ENCODE data around the gene ATOH8.

DNA sequence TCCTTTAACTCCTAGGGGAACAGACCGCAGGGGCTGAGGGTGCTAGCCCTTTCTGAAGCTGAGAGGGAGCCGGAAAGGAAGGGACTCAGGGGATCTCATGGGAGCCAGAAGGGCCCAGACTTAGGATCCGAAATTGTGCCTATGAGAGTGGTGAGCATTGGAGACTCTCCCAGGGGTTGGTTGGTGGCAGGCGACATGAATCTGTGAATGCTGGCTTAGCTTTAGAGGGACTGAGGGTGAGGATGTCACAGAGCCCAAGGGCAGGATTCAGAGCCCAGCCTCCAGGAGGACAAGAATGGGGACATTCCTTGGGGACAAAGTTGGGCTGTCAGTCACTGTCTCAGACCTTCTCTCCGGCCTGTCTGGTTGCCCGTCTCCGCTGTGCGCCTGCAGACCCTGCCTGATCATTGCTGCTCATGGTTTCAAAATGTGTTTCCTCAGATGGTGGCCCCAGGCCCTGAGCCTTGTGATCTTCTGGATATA lies 42.2 kb upstream of the ATOH8 start:
- TF ChIP-seq EZH2 (IDR thresholded peaks at IDR 0.05) (no peak), POLR2AphosphoS5 (IDR thresholded peaks at IDR 0.05; ENCODE audit: borderline replicate concordance, low read depth, low read length) (no peak), FOXP2 (optimal IDR thresholded peaks at IDR 0.05; ENCODE audit: control extremely low read depth, extremely low read length, insufficient read depth) (no peak)

Data from SK-N-MC (cell line).